Osteoblast (primary cell): ENCODE results near the gene TNFAIP8L2. TPM values are rescaled to one million over a fixed set of nuclear protein-coding genes. Genes with fewer than 3 reads are reported as not detected.

Source experiments
- DNase-seq: peaks from one replicate; pipeline ENCODE4 v3.0.0; 2011; ENCODE audit warnings: low spot score, mixed read lengths; ENCODE audit not compliant: insufficient read length; ENCODE audit errors: missing footprints
- H2AFZ ChIP-seq: 2 replicates; pipeline ENCODE4 v1.6.0; 2011; ENCODE audit warnings: mild to moderate bottlenecking, low read length
- H3K27ac ChIP-seq: 2 replicates; pipeline ENCODE4 v1.5.1; 2011; ENCODE audit warnings: mild to moderate bottlenecking, low read depth, low read length, moderate library complexity
- H3K27me3 ChIP-seq: 2 replicates; pipeline ENCODE4 v1.6.0; 2012; ENCODE audit warnings: mild to moderate bottlenecking, control low read depth, inconsistent platforms, low read length, moderate library complexity; ENCODE audit not compliant: insufficient read depth
- H3K36me3 ChIP-seq: 2 replicates; pipeline ENCODE4 v1.5.1; 2011; ENCODE audit warnings: mild to moderate bottlenecking, low read length, control low read depth, moderate library complexity; ENCODE audit not compliant: insufficient read depth
- H3K4me1 ChIP-seq: 2 replicates; pipeline ENCODE4 v1.5.1; 2011; ENCODE audit warnings: mild to moderate bottlenecking, low read length, control low read depth, moderate library complexity; ENCODE audit not compliant: insufficient read depth
- H3K4me2 ChIP-seq: 2 replicates; pipeline ENCODE4 v1.6.0; 2011; ENCODE audit warnings: mild to moderate bottlenecking, low read length; ENCODE audit not compliant: insufficient read depth
- H3K4me3 ChIP-seq: fragments of 200-600 bp; sonication (generic); 3 replicates; pipeline ENCODE4 v1.5.1; 2012; ENCODE audit warnings: mild to moderate bottlenecking, low read length, inconsistent platforms; ENCODE audit not compliant: insufficient read depth
- H3K79me2 ChIP-seq: 2 replicates; pipeline ENCODE4 v1.6.0; 2012; ENCODE audit warnings: mild to moderate bottlenecking, low read length, control low read depth, inconsistent platforms; ENCODE audit not compliant: insufficient read depth
- H3K9me3 ChIP-seq: 2 replicates; pipeline ENCODE4 v1.5.1; 2011; ENCODE audit warnings: low read depth, low read length, control low read depth
- H4K20me1 ChIP-seq: 2 replicates; pipeline ENCODE4 v1.6.0; 2012; ENCODE audit warnings: mild to moderate bottlenecking, low read length, control low read depth; ENCODE audit not compliant: insufficient read depth
- CTCF ChIP-seq: IDR thresholded peaks from 2 replicates; pipeline ENCODE4 v1.5.1; 2011; ENCODE audit warnings: mild to moderate bottlenecking, low read depth, low read length, moderate library complexity; ENCODE audit errors: extremely low read depth
- total RNA-seq: library from RNA; depleted of rRNA; stranded (reverse); fragments of >200 nt; gene quantifications from 2 replicates; pipeline ENCODE4 v1.2.3, GENCODE V29; 2012

TNFAIP8L2 gene
- not detected in 2 replicates for total RNA-seq

DNA sequence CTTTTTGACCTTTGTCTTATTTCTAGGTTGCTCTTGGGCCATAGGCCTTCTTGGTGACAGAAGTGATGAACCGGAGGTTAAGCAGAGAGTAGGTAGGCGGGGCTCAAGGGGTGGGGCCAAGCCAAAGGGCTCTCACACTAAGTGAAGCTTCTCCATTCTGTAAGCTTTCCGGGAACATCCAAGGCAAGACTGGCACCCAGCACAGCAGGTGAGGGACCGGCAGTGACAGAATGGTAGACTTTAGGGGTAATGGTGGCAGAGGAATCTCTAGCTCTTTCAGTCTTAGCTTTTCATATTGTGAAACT is at the start of gene TNFAIP8L2:
TNFAIP8L2 (plus strand) TSS at position 135 of the 305 bp plus-strand sequence. CDS start 2,049 bp downstream, outside the sequence.
- Histone ChIP-seq H3K4me2 (no peak within 1 kb of the TSS), H4K20me1 (no peaks in the 10 kb centered on the region), H3K27ac (no peak within 1 kb of the TSS), H2AFZ (no peak within 1 kb of the TSS), H3K79me2 (no peaks in the 10 kb centered on the region), H3K36me3 (peaks cover 29% of the 10 kb centered on the region), H3K9me3 (no peaks in the 10 kb centered on the region), H3K4me3 (no peak within 1 kb of the TSS), H3K27me3 (no peaks in the 10 kb centered on the region), H3K4me1 (no peaks in the 10 kb centered on the region)
- DNase-seq: no peak
- no peak for TF ChIP-seq CTCF

DNA sequence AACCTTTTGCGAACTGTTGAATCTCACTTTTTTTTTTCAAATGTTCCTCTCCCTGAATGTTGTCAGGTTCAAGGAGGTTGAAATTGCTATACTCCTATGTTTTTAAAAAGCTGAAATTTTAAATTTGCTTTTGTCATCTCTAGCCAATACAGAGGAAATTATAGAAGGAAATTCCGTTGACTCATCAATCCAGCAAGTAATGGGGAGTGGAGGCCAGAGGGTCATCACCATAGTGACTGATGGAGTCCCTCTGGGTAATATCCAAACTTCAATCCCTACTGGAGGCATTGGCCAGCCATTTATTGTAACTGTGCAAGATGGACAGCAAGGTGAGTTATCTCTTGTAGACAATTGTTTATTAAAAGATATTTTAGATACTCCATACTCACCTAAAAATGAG is 49.6 kb upstream of the TNFAIP8L2 start:
- no peak overlapping the region for H2AFZ ChIP-seq

GRCh38 chr1:151108331-151108730 is 48.1 kb upstream of the TNFAIP8L2 start:
- TF ChIP-seq CTCF: no peak
- Histone ChIP-seq H3K4me2 (no peak overlapping the region), H4K20me1 (no peaks in the 10 kb centered on the region), H2AFZ (no peak overlapping the region), H3K9me3 (no peaks in the 10 kb centered on the region), H3K27ac (no peak overlapping the region), H3K79me2 (no peaks in the 10 kb centered on the region), H3K36me3 (no peaks in the 10 kb centered on the region), H3K4me1 (peaks cover 7% of the 10 kb centered on the region), H3K4me3 (no peak overlapping the region), H3K27me3 (no peaks in the 10 kb centered on the region)
- no peak for DNase-seq

More for the DNA sequence above, 49.6 kb upstream of the TNFAIP8L2 start:
- no peak overlapping the region for H3K27ac ChIP-seq
- H3K4me1 ChIP-seq: peaks cover 7% of the 10 kb centered on the region
- H3K27me3 ChIP-seq: no peaks in the 10 kb centered on the region
- no peaks in the 10 kb centered on the region for H4K20me1 ChIP-seq
- no peaks in the 10 kb centered on the region for H3K79me2 ChIP-seq
- no peaks in the 10 kb centered on the region for H3K9me3 ChIP-seq
- no peak overlapping the region for H3K4me3 ChIP-seq
- H3K36me3 ChIP-seq: no peaks in the 10 kb centered on the region
- peak overlapping the region; percentile 16 for H3K4me2 ChIP-seq
- peak; percentile 81 for DNase-seq
- TF ChIP-seq CTCF: no peak

GRCh38 chr1:151113877-151114276 is 42.6 kb upstream of the TNFAIP8L2 start:
- H3K79me2 ChIP-seq: no peaks in the 10 kb centered on the region
- H3K27ac ChIP-seq: no peak overlapping the region
- no peak overlapping the region for H3K4me3 ChIP-seq
- no peaks in the 10 kb centered on the region for H3K27me3 ChIP-seq
- no peaks in the 10 kb centered on the region for H3K4me1 ChIP-seq
- DNase-seq: no peak
- H2AFZ ChIP-seq: no peak overlapping the region
- no peak overlapping the region for H3K4me2 ChIP-seq
- H3K36me3 ChIP-seq: no peaks in the 10 kb centered on the region
- H3K9me3 ChIP-seq: no peaks in the 10 kb centered on the region
- no peak for TF ChIP-seq CTCF
- no peaks in the 10 kb centered on the region for H4K20me1 ChIP-seq
